ENCODE measurements around the gene ZNF724. TPM values are rescaled to one million over a fixed set of nuclear protein-coding genes. Genes with fewer than 3 reads are reported as not detected.

Gene ZNF724
- total and polyA plus RNA-seq, 2 of the 13 experiments (the other 11 are each of a cell fraction or from before 2014, with no cell fraction given) = 1.5 to 15.0 TPM

- H4K20me1 ChIP-seq (ENCODE audit: insufficient read depth, low read length) = no peaks in the 10 kb centered on the region
- H3K27ac ChIP-seq (ENCODE audit: extremely low read length, insufficient read depth, low read length) = no peak overlapping the region
- H3K27me3 ChIP-seq (ENCODE audit: control insufficient read depth in 1 of 2, insufficient read depth in 2 of 2, low read length in 2 of 2) = no peaks in the 10 kb centered on the region
- ATAC-seq = no peak
- no peaks in the 10 kb centered on the region for H3K36me3 ChIP-seq (replicated peaks in 1 of 2; ENCODE audit: control insufficient read depth in 1 of 2, insufficient read depth in 2 of 2, low read length in 2 of 2)
- no peak for FAIRE-seq
- intact Hi-C loops (cut with micrococcal nuclease; ENCODE audit: unreplicated experiment) = no loop called here
- no peak for DNase-seq (ENCODE audit: low spot score)
- H3K9ac ChIP-seq (ENCODE audit: insufficient read depth, low read depth, low read length) = no peak overlapping the region
- H3K4me2 ChIP-seq (ENCODE audit: low read depth, low read length) = no peak overlapping the region
- H3K4me1 ChIP-seq (ENCODE audit: insufficient read depth, low read length) = no peaks in the 10 kb centered on the region
- no peaks in the 10 kb centered on the region for H3K79me2 ChIP-seq (ENCODE audit: insufficient read depth, low read length)
- POLR2A ChIA-PET = no interaction called here
- H2AFZ ChIP-seq (ENCODE audit: low read length) = no peak overlapping the region
- H3K4me3 ChIP-seq (replicated peaks in 1 of 3; ENCODE audit: insufficient read depth in 1 of 3, low read depth in 2 of 3, low read length in 3 of 3) = no peak overlapping the region
- CTCF ChIA-PET (ENCODE audit: low intra/inter-chr PET ratio, low total read pairs) = no interaction called here
- in situ Hi-C loops (cut with HindIII; ENCODE audit: extremely low pct_ligation_motif_present, low pct_unique_long_range_greater_than_20kb) = no loop called here
- H3K9me3 ChIP-seq (ENCODE audit: low read length) = peaks cover 48% of the 10 kb centered on the region
- WGBS (ENCODE audit: low lambda C conversion rate) = 2% methylated on average over 4 of the region's 4 CpGs
- no TSS peak for BruUV-seq (replicated peaks)
- TF ChIP-seq PRDM10 (CRISPR knock-in tag; IDR thresholded peaks at IDR 0.05; ENCODE audit: low read depth) (no peak), ISX (CRISPR knock-in tag; conservative IDR thresholded peaks at IDR 0.05) (no peak), PRDM4 (CRISPR knock-in tag; IDR thresholded peaks at IDR 0.05; ENCODE audit: borderline replicate concordance) (no peak), SETDB1 (CRISPR knock-in tag; IDR thresholded peaks at IDR 0.05; ENCODE audit: borderline replicate concordance) (no peak), FOXA1 (IDR thresholded peaks at IDR 0.05) (no peak), FOXA1 (CRISPR knock-in tag; IDR thresholded peaks at IDR 0.05) (no peak), ZBTB1 (CRISPR knock-in tag; IDR thresholded peaks at IDR 0.05; ENCODE audit: borderline replicate concordance) (no peak), ZMYM2 (CRISPR knock-in tag; IDR thresholded peaks at IDR 0.05) (no peak), ZMYM4 (CRISPR knock-in tag; IDR thresholded peaks at IDR 0.05) (no peak), ZBTB26 (CRISPR knock-in tag; IDR thresholded peaks at IDR 0.05; ENCODE audit: borderline replicate concordance) (no peak)
- TF ChIP-seq, protein P1, sequence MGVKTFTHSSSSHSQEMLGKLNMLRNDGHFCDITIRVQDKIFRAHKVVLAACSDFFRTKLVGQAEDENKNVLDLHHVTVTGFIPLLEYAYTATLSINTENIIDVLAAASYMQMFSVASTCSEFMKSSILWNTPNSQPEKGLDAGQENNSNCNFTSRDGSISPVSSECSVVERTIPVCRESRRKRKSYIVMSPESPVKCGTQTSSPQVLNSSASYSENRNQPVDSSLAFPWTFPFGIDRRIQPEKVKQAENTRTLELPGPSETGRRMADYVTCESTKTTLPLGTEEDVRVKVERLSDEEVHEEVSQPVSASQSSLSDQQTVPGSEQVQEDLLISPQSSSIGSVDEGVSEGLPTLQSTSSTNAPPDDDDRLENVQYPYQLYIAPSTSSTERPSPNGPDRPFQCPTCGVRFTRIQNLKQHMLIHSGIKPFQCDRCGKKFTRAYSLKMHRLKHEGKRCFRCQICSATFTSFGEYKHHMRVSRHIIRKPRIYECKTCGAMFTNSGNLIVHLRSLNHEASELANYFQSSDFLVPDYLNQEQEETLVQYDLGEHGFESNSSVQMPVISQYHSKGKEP (CRISPR knock-in tag; IDR thresholded peaks at IDR 0.05) = no peak
- TF ChIP-seq, protein P2, sequence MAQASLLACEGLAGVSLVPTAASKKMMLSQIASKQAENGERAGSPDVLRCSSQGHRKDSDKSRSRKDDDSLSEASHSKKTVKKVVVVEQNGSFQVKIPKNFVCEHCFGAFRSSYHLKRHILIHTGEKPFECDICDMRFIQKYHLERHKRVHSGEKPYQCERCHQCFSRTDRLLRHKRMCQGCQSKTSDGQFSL (CRISPR knock-in tag; IDR thresholded peaks at IDR 0.05) = no peak
These were observed 43.9 kb upstream of the ZNF724 start for GRCh38 chr19:23294141-23294540.
